ENCODE results near the gene MINDY4. TPM values are rescaled to one million over a fixed set of nuclear protein-coding genes. Genes with fewer than 3 reads are reported as not detected.

The MINDY4 gene
- total and polyA plus RNA-seq, 10 of the 15 experiments (the other 5 are each of a cell fraction or from before 2014, with no cell fraction given) = 0.10 to 0.90 (median 0.40) TPM

DNA sequence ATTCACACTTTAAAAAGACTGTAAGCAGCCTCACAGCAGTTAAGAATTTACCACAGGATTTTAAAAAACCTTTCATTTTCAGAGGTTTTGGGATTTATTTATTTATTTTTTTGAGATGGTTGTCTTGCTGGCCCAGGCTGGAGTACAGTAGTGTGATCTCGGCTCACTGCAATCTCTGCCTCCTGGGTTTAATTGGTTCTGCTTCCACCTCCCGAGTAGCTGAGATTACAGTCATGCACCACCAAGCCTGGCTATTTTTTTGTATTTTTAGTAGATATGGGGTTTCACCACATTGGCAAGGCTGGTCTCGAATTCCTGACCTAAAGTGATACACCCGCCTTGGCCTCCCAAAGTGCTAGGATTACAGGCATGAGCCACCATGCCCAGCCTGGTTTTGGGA lies 19.1 kb downstream of the MINDY4 start (continued):
- TF ChIP-seq, protein P1, sequence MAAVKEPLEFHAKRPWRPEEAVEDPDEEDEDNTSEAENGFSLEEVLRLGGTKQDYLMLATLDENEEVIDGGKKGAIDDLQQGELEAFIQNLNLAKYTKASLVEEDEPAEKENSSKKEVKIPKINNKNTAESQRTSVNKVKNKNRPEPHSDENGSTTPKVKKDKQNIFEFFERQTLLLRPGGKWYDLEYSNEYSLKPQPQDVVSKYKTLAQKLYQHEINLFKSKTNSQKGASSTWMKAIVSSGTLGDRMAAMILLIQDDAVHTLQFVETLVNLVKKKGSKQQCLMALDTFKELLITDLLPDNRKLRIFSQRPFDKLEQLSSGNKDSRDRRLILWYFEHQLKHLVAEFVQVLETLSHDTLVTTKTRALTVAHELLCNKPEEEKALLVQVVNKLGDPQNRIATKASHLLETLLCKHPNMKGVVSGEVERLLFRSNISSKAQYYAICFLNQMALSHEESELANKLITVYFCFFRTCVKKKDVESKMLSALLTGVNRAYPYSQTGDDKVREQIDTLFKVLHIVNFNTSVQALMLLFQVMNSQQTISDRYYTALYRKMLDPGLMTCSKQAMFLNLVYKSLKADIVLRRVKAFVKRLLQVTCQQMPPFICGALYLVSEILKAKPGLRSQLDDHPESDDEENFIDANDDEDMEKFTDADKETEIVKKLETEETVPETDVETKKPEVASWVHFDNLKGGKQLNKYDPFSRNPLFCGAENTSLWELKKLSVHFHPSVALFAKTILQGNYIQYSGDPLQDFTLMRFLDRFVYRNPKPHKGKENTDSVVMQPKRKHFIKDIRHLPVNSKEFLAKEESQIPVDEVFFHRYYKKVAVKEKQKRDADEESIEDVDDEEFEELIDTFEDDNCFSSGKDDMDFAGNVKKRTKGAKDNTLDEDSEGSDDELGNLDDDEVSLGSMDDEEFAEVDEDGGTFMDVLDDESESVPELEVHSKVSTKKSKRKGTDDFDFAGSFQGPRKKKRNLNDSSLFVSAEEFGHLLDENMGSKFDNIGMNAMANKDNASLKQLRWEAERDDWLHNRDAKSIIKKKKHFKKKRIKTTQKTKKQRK (IDR thresholded peaks at IDR 0.05; ENCODE audit: low read depth, low read length) = no peak

DNA sequence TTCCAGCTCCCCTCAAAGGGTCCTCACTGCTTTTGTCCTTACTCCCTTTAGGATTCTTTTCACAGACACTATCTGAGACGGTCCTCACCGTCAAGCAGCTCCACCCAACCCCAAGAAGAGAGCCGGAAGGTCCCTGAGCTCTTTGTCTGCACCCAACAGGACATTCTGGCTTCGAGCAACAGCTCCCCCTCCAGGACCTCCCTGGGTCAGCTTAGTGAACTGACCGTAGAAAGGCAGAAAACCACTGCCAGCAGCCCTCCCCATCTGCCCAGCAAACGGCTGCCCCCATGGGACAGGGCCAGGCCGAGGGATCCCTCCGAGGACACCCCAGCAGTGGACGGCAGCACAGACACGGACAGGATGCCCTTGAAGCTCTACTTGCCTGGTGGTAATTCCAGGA lies 19.9 kb downstream of the MINDY4 start:
- DNase-seq (ENCODE audit: low read depth, low spot score) (no peak), FAIRE-seq (no peak), ATAC-seq (no peak)
- H3K4me3 ChIP-seq = no peak overlapping the region
- no peaks in the 10 kb centered on the region for H4K20me1 ChIP-seq (ENCODE audit: control insufficient read depth, insufficient read depth)
- 80% methylated on average over 10 of the region's 10 CpGs for WGBS (ENCODE audit: insufficient coverage, insufficient replicate concordance, low lambda C conversion rate, missing lambda C conversion rate)
- no peaks in the 10 kb centered on the region for H3K27me3 ChIP-seq (replicated peaks in 1 of 2; ENCODE audit: control insufficient read depth in 2 of 2, insufficient read depth in 2 of 2, low read length in 1 of 2)
- RAD21 ChIA-PET (ENCODE audit: unreplicated experiment) = no interaction called here
- CTCF ChIA-PET = interaction anchor here (0.9 to 1.3 kb wide), 5 partner anchors 8 to 331 kb away, joined by 3 to 5 read pairs (median 4); no protein-coding TSS in a partner anchor
- no peak for TF ChIP-seq ELK1 (IDR thresholded peaks at IDR 0.05; ENCODE audit: low read depth, low read length)
- no peak for TF ChIP-seq NFYB (IDR thresholded peaks at IDR 0.05; ENCODE audit: insufficient read depth, low read depth, low read length)
- no peak for TF ChIP-seq POLR2A (IDR thresholded peaks at IDR 0.05; ENCODE audit: low read depth, low read length)
- TF ChIP-seq HDAC2 (IDR thresholded peaks at IDR 0.05) = no peak
- no peak for TF ChIP-seq NRF1 (conservative IDR thresholded peaks at IDR 0.05; ENCODE audit: low read depth, low read length)
- TF ChIP-seq RB1 (IDR thresholded peaks at IDR 0.05; ENCODE audit: borderline replicate concordance) = no peak
- TF ChIP-seq, protein P2, sequence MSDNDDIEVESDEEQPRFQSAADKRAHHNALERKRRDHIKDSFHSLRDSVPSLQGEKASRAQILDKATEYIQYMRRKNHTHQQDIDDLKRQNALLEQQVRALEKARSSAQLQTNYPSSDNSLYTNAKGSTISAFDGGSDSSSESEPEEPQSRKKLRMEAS (IDR thresholded peaks at IDR 0.05; ENCODE audit: low read depth, low read length) = no peak
- no peak for TF ChIP-seq MTA3 (IDR thresholded peaks at IDR 0.05; ENCODE audit: borderline replicate concordance, low read length)
- TF ChIP-seq YY1 (IDR thresholded peaks at IDR 0.05; ENCODE audit: low read depth, low read length) = no peak
- TF ChIP-seq WRNIP1 (IDR thresholded peaks at IDR 0.05; ENCODE audit: borderline replicate concordance, low read depth, low read length) = no peak
- TF ChIP-seq KAT2A (conservative IDR thresholded peaks at IDR 0.05; ENCODE audit: control insufficient read depth, low read depth, low read length) = no peak
- TF ChIP-seq NBN (IDR thresholded peaks at IDR 0.05) = no peak
- H3K9me3 ChIP-seq (replicated peaks; ENCODE audit: control insufficient read depth, insufficient read depth, low read length) = no peaks in the 10 kb centered on the region
- no peaks in the 10 kb centered on the region for H3K4me1 ChIP-seq (ENCODE audit: control insufficient read depth, insufficient read depth, low read length)
- POLR2A ChIA-PET = no interaction called here
- no peak overlapping the region for H2AFZ ChIP-seq (ENCODE audit: control insufficient read depth, low read depth, low read length)
- SMC1A ChIA-PET (ENCODE audit: uncharacterized antibody, unreplicated experiment) = interaction anchor here (0.7 to 1.0 kb wide), 2 partner anchors 19 to 26 kb away, joined by 3 read pairs; no protein-coding TSS in a partner anchor
- no peaks in the 10 kb centered on the region for H3K79me2 ChIP-seq (ENCODE audit: control insufficient read depth, insufficient read depth, low read length)
- no peak overlapping the region for H3K27ac ChIP-seq (ENCODE audit: control insufficient read depth, insufficient read depth)
- intact Hi-C loops (cut with micrococcal nuclease; ENCODE audit: unreplicated experiment) (no loop called here), in situ Hi-C loops (cut with MboI) (no loop called here)
- H3K4me2 ChIP-seq (ENCODE audit: control insufficient read depth, insufficient read depth) = no peak overlapping the region
- no peak overlapping the region for H3K9ac ChIP-seq (ENCODE audit: control insufficient read depth, insufficient read depth, low read length)
- H3K36me3 ChIP-seq (ENCODE audit: control insufficient read depth in 2 of 2, insufficient read depth in 2 of 2, low read length in 1 of 2) = no peaks in the 10 kb centered on the region
- no TSS peak for BruUV-seq (replicated peaks)
